Measurements from ENCODE around the gene PRKACB. TPM values are rescaled to one million over a fixed set of nuclear protein-coding genes. Genes with fewer than 3 reads are reported as not detected.

Gene PRKACB
- total and polyA plus RNA-seq, 2 of the 8 experiments (the other 6 are each of a cell fraction or from before 2014, with no cell fraction given), result 7.8 to 31.0 TPM

GRCh38 chr1:84208935-84209334 lies 64.9 kb downstream of the PRKACB start:
- Histone ChIP-seq H2BK15ac (ENCODE audit: low read length) (no peak overlapping the region), H3K79me1 (ENCODE audit: low read depth, low read length) (no peaks in the 10 kb centered on the region), H3K4me2 (ENCODE audit: insufficient read depth in 1 of 2, low read depth in 2 of 2, low read length in 2 of 2) (no peak overlapping the region), H4K5ac (ENCODE audit: insufficient read length, low read depth, low read length) (no peak overlapping the region), H3K27me3 (replicated peaks in 1 of 4; ENCODE audit: control insufficient read depth in 3 of 4, extremely low read depth in 1 of 4, insufficient read depth in 3 of 4, low read length in 3 of 4) (no peaks in the 10 kb centered on the region), H3K9me3 (ENCODE audit: insufficient read depth in 2 of 2, low read depth in 1 of 2, low read length in 1 of 2) (no peaks in the 10 kb centered on the region), H3K36me3 (ENCODE audit: control insufficient read depth in 2 of 4, insufficient read depth in 4 of 4, low read length in 3 of 4) (no peaks in the 10 kb centered on the region; a peak in 1 of 8 replicates), H4K91ac (replicated peaks; ENCODE audit: insufficient read length, low read length) (no peak overlapping the region), H3K4ac (replicated peaks; ENCODE audit: insufficient read length, low read depth, low read length) (no peak overlapping the region), H2BK120ac (replicated peaks; ENCODE audit: low read depth, low read length) (no peak overlapping the region), H3K56ac (replicated peaks; ENCODE audit: insufficient read length, low read depth, low read length) (no peak overlapping the region), H2BK20ac (ENCODE audit: low read length) (no peak overlapping the region), H3K4me1 (replicated peaks in 1 of 4; ENCODE audit: control insufficient read depth in 3 of 4, insufficient read depth in 4 of 4, low read length in 3 of 4) (no peaks in the 10 kb centered on the region), H4K20me1 (replicated peaks in 1 of 2; ENCODE audit: control insufficient read depth in 1 of 2, insufficient read depth in 2 of 2, low read length in 2 of 2) (no peaks in the 10 kb centered on the region), H3K23me2 (ENCODE audit: low read depth, low read length) (no peaks in the 10 kb centered on the region; the same call in 1 of the 2 replicates), H3K27ac (ENCODE audit: low read depth, low read length) (no peak overlapping the region), H3K79me2 (ENCODE audit: control insufficient read depth in 1 of 2, insufficient read depth in 2 of 2, low read length in 2 of 2) (no peaks in the 10 kb centered on the region), H3K18ac (ENCODE audit: extremely low read depth, low read length) (no peak overlapping the region), H2AK5ac (ENCODE audit: low read depth, low read length) (no peak overlapping the region), H2BK5ac (ENCODE audit: low read depth, low read length) (no peak overlapping the region), H4K8ac (ENCODE audit: extremely low read depth, insufficient read depth, low read length) (no peak overlapping the region), H2AFZ (ENCODE audit: low read length) (no peak overlapping the region), H3K14ac (ENCODE audit: insufficient read length) (no peak overlapping the region), H3K23ac (ENCODE audit: insufficient read length) (no peak overlapping the region), H3K4me3 (ENCODE audit: extremely low read depth in 1 of 4, insufficient read depth in 2 of 4, low read depth in 3 of 4, low read length in 4 of 4) (no peak overlapping the region), H3K9ac (replicated peaks in 1 of 4; ENCODE audit: extremely low read depth in 1 of 4, low read depth in 3 of 4, low read length in 3 of 4) (no peak overlapping the region), H2BK12ac (ENCODE audit: low read depth, low read length) (no peak overlapping the region)
- FAIRE-seq, result peak; percentile 7
- ChIA-PET CTCF (ENCODE audit: partially characterized antibody) (interaction anchor here (0.6 kb wide), 1 partner anchor 219 kb away, joined by 3 read pairs; no protein-coding TSS in a partner anchor), POLR2A (ENCODE audit: partially characterized antibody) (no interaction called here)
- DNase-seq (ENCODE audit: low read depth in 1 of 2, low spot score in 2 of 2), result no peak
- TF ChIP-seq SIRT6 (IDR thresholded peaks at IDR 0.05; ENCODE audit: low read length), result no peak
- no peak for TF ChIP-seq CTBP2 (IDR thresholded peaks at IDR 0.05; ENCODE audit: borderline replicate concordance, insufficient read depth, insufficient read length, low read length)
- TF ChIP-seq NANOG (IDR thresholded peaks at IDR 0.05; ENCODE audit: insufficient read depth, low read depth, low read length, poor library complexity, severe bottlenecking), result no peak
- no peak for TF ChIP-seq CREB1 (IDR thresholded peaks at IDR 0.05)
- no peak for TF ChIP-seq KDM4A (IDR thresholded peaks at IDR 0.05; ENCODE audit: low read depth, low read length, severe bottlenecking)
- no peak for TF ChIP-seq SAP30 (IDR thresholded peaks at IDR 0.05; ENCODE audit: insufficient read depth, insufficient replicate concordance, low read length)
- TF ChIP-seq PHF8 (conservative IDR thresholded peaks at IDR 0.05; ENCODE audit: low read depth, low read length), result no peak
- no peak for TF ChIP-seq CHD1 (IDR thresholded peaks at IDR 0.05; ENCODE audit: low read depth, low read length)
- no peak for TF ChIP-seq CEBPB (IDR thresholded peaks at IDR 0.05; ENCODE audit: low read depth, low read length)
- TF ChIP-seq HDAC6 (IDR thresholded peaks at IDR 0.05; ENCODE audit: low read depth, low read length), result no peak
- no peak for TF ChIP-seq GABPA (IDR thresholded peaks at IDR 0.05; ENCODE audit: borderline replicate concordance, insufficient read depth, low read length)
- no peak for TF ChIP-seq KDM1A (IDR thresholded peaks at IDR 0.05; ENCODE audit: borderline replicate concordance, low read length)
- no peak for TF ChIP-seq ASH2L (IDR thresholded peaks at IDR 0.05; ENCODE audit: low read length)
- TF ChIP-seq RXRA (IDR thresholded peaks at IDR 0.05; ENCODE audit: insufficient read depth, low read depth, low read length), result no peak
- no peak for TF ChIP-seq EP300 (IDR thresholded peaks at IDR 0.05; ENCODE audit: borderline replicate concordance in 1 of 2, low read depth in 2 of 2, low read length in 2 of 2)

All from H1 (cell line).